ENCODE results near the gene MDP1. TPM values are rescaled to one million over a fixed set of nuclear protein-coding genes. Genes with fewer than 3 reads are reported as not detected.

MDP1 gene
- total and polyA plus RNA-seq, 2 of the 8 experiments (the other 6 are each of a cell fraction or from before 2014, with no cell fraction given), result 17.7 to 32.2 TPM

DNA sequence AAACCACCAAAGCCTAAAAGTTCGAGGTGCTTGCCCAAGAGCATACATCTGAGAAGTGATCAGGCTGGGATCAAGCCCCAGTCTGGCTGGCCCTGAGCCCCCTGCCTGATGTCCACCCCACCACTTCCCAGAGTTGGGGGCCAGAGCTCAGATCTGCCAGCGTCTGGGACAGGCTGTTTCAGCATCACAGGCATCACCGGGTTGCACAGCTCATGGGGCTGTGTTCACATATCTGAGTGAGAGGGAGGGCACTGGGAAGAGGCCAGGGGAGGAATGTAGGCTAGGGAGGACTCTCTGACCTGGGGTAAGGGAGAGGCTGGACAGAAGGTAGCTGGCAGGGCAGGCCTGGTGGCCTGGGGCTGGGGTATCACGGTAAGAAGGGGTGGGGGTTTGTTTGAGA is 41.1 kb upstream of the MDP1 start (continued):
- TF ChIP-seq YY1 (IDR thresholded peaks at IDR 0.05; ENCODE audit: low read depth, low read length) (no peak), KDM4A (IDR thresholded peaks at IDR 0.05; ENCODE audit: low read depth, low read length, severe bottlenecking) (no peak), EZH2 (IDR thresholded peaks at IDR 0.05; ENCODE audit: low read depth, low read length, severe bottlenecking) (no peak), NANOG (IDR thresholded peaks at IDR 0.05; ENCODE audit: insufficient read depth, low read depth, low read length, poor library complexity, severe bottlenecking) (no peak), BRCA1 (IDR thresholded peaks at IDR 0.05; ENCODE audit: low read depth, low read length) (no peak), CBX5 (IDR thresholded peaks at IDR 0.05; ENCODE audit: low read depth, low read length) (no peak)

Measured in H1 (cell line).